IPS DF 4.7 (cell line): ENCODE measurements around the gene MICALL2.
A peak's percentile ranks its signal among the peaks of the same experiment; 100 is the strongest.

Source experiments
- DNase-seq: peaks from one replicate; pipeline ENCODE4 v3.0.0-alpha.2; 2013; ENCODE audit warnings: low spot score; ENCODE audit errors: extremely low read depth

The MICALL2 gene

DNA sequence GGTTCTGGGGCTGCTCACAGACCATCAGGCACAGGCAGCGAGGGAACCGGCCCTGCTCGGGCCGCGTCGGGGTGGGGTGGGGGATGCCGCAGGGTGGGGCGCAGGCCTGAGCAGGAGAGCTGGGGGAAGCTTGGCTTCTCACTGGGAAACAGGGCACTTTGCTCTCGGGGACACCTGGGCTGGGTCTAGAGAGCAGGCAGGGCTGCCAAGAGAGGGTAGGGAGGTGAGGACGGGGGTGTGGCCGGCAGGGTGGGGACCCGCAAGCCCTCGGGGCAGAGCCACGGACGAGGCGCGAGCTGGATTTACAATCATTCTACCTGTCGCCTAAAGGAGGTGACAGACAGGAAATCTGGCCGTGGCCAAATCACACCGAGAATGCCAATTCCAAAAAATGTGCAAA is 33.9 kb upstream of the MICALL2 start:
- no peak for DNase-seq

DNA sequence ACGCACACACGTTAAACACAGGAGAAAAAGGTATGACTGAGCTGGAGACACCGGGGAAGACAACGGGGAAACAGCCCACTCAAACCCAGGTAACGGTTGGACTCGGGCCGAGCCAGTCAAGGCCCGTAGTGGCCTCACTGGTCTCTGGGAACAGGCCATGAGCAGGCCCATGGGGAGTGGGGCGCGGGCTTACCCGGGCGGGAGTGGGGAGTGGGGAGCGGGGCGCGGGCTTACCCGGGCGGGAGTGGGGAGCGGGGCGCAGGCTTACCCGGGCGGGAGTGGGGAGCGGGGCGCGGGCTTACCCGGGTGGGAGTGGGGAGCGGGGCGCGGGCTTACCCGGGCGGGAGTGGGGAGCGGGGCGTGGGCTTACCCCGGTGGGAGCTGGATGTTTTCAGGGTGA is 33.4 kb upstream of the MICALL2 start:
- DNase-seq, result no peak

DNA sequence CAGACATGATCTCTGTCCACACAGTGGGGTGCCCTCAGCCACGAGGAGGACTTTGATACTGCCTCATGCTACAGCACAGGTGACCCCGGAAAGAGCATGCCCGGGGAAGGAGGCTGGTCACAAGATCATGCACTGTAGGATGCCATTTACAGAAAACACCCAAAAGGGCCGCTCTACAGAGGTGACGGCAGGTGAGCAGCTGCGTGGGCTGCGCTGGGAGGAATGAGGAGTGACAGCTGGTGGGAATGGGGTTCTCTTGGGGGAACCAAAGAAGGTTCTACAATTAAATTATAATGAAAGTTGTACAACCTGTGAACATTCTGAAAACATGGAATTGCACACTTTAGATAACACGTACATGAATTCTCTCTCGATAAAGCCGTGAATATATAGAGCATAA is 33.0 kb upstream of the MICALL2 start:
- no peak for DNase-seq

DNA sequence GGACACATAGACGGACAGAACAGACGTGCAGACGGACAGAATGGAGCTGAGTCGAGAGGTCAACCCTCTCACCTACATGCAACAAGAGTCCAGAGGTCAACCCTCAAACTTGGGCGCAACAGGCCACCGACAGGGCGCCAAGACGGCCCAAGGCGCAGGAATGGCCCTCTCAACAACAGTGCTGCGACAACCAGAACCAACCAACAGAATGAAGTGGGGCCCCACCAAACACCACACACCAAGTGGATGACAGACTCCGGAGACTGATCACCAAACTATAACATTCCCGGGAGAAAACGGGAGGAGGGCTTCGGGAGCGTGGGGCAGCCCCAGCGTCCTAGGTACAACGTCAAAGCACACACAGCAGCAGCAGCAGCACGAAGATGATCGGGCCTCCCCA is 31.6 kb upstream of the MICALL2 start:
- no peak for DNase-seq

DNA sequence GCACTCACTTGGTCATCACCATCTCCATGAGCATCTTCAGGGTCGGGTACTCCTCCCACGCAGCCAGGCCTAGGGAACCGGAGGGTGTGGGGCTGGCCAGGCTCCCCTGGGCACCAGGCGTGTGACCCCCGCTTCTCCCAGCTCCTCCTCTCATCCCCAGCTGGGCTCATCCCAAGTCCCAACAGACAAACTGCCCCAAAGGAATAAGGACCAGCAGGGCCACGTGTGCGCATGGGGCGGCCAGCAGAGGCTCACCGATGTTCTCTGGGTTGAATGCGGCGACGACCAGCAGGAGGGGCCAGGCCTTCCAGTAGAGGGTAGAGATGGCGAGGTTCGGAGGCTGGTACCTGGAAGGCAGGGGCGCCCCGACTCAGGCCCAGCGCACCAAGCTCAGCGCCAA is 30.1 kb upstream of the MICALL2 start:
- no peak for DNase-seq

DNA sequence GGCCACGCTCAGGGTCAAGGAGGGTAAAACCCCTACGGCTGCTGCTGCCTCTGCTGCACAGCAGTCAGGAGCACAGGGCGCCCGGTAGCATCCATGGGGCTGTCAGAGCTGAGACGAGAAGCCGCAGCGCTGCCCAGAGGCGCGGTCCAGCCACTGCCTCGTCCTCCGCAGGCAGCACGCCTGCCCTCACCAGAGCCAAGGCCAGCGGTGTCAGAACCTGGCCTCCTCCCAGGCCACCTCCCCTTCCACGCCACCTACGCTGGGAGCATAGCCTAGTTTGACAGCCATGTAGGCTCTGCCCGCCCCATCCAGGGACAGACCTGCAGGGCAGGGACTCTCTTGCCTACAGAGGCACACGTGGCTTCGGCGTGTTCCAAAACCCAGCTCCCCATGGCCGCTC is 28.7 kb upstream of the MICALL2 start:
- no peak for DNase-seq

DNA sequence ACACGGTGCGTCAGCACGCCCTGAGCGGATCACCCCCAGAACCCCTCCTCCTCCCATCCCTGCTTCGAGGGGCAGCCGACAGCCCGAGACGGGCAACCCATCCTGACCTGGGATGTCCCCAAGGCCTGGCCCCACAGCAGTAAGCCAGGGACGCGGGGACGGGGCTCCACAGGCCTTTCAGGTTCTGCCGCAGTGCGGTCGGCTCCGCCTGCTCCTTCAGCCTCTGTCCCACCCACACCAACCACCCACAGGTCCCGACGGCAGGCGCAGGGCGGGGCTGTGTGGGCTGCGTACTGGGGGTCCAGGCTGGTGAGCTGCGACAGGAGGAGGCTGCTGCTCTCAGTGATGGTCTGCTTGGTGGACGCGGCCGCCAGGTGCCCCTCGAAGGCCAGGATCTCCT is 28.2 kb upstream of the MICALL2 start:
- no peak for DNase-seq

DNA sequence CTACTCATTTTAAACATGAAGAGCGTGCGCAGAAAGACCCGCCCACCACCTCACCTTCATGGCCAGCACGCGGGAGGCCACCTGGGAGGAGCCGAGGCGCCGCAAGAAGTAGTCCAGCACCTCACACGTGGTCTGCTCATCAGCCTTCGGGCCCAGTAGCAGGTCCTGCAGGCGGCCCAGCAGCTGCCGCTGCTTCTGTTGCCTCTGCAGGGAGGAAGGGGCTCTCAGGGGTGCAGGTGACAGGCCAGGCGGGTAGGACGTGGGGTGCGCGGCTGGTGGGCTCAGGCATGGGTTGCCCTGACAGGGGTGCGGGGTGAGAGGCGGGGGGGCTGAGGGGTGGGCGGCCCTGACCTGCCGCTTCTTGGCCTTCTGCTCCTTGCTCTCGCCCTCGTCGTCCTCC is 27.3 kb upstream of the MICALL2 start:
- no peak for DNase-seq

DNA sequence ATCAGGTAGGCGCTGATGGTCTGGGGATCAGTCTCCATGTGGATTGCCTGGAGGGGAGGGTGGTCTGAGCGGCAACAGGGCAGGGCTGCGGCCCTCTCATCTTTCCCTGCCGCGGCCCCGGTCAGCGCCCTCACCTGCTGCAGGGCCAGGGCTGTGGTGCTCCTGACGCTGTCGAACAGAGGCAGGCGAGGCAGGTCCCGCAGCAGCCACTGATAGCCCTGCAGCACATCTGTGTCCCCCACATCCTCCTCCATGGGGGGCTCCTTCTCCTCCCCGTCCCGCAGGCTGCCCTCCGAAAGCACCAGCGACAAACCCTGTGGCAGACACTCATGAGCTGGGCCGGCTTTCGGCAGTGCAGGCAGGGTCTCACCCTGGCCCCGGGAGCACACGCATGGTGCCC is 25.9 kb upstream of the MICALL2 start:
- DNase-seq, result no peak

DNA sequence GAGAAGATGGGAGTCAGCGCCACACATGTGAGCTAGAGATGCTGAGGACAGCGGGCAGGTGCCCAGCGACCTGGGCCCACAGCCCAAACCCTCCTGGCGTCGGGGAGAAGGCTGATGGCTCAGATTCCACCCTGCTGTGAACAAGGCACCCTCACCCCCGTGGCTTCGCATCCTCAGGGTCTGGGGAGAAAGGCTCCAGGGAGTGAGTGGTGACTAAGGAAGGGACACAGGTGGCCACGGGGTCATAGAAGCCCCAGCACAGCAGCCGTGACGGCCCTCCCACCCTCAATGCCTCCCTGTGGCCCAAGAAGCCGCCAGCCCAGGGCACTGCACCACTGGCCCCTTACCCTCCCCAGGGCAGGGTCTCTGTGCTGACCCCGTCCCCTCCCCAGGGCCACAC is 25.3 kb upstream of the MICALL2 start:
- no peak for DNase-seq

DNA sequence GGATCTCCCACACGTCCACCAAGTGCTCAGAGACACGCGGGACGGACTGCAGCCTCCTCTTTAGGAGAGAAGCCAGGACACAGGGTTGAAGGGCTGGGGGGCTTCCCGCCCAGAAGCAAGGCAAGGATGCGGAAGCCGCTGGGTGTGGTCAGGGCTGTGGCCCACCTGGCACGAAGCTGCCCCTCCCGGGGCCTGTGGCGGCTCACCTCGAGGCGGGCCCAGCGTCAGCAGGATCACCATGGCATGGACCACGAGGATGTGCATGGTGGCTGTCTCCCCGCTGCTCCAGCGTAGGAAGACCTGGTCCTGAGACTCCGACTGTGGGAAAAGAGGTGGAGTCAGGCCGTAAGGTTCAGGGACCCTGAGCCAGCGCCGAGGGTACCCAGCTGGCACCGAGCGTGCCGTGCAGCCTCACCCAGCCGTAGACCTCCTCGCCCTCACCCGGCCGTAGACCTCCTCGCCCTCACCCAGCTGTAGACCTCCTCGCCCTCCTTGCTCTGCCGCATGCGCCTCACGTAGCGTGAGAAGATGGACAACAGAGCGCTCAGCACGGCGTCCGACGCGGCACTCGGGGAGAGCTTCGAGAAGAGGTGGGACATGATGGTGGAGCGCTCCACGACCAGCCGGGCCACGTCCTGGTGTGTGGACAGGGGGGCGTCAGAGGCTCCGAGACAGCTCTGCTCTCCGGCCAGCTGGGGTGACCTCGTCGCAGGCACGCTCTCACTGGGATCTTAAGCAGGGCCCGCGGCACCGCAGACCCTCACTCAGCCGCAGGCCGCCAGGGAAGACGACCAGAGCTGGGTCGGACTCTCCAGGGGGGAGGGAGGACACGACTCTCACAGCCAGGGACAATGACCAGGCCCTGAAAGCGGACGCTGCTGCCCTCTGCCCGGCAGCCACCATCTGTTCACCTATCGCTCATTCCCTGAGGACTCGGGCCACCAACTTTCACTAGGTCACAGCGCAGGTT is 24.6 kb upstream of the MICALL2 start:
- DNase-seq, result no peak

DNA sequence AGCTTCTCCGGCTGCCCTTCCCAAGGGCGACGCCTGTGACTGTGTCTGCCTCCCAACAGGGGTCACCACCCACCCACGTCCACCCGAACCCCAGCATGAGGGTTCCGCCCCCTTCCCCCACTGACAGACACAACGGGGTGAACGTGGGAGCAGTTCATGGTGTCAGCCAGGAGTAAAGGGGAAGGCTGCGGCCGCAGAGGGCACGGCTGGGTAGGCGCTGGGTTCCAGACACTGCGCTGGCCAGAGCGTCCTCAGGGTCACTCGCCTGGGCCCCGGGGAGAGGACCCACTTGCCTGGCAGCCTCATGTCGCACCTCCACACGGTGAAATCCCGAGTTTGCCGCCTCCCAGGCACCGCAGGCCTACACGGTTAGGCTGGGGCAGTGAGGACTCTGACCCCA is 23.8 kb upstream of the MICALL2 start:
- DNase-seq, result no peak

DNA sequence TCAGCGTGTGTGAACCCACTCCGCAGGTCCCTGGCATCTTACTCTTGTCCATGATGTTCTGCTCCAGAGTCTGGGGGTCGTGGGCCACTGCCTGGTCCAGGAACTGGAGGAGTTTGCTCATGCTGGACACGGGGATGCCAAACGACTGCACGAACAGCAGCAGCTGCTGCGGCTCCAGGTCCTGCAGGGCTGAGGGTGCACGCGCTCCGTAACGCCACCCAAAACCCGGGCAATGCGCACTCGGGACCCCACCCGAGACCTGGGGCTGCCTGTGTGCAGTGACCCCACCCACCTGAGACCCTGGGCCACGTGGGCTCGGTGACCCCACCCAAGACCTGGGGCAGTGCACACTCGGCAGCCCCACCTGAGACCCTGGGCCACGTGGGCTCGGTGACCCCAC is 22.0 kb upstream of the MICALL2 start:
- DNase-seq, result no peak

DNA sequence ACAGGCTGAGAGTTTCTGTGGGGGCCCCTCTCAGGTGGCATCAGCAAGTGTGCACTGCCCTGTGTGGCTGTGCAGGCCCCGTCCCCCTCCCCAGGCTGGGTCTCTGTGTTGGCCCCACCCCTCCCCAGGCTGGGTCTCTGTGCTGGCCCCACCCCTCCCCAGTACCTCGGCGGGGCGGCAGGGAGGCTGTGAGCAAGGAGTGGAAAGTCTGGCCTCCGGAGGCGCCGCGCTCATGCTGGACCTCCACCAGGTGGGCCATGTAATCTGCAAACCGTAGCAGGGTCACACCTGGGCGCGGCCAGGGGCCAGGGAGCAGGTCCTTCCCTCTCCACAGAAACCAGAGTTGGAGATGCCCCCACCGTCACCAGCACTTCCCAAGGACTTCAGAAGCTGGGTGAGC is 21.4 kb upstream of the MICALL2 start:
- DNase-seq, result no peak

DNA sequence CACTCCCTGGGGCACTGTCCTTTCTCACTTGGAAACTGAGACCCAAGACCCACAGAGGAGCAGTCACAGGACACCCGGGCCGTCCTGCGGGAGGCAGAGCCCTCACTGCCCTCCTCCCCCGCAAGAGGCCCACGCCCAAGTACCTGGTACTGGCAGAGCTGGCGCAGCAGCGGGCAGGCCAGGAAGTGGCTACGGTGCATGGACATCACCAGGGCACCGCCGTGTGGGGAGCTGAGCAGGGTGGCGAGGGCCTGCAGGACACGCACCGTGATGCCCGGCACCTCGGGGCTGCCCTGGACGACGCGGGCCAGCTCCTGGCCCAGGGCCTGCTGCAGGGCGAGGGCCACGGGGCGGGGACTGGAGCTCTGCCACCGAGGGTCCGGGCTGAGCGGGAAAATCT is 20.0 kb upstream of the MICALL2 start:
- no peak for DNase-seq

DNA sequence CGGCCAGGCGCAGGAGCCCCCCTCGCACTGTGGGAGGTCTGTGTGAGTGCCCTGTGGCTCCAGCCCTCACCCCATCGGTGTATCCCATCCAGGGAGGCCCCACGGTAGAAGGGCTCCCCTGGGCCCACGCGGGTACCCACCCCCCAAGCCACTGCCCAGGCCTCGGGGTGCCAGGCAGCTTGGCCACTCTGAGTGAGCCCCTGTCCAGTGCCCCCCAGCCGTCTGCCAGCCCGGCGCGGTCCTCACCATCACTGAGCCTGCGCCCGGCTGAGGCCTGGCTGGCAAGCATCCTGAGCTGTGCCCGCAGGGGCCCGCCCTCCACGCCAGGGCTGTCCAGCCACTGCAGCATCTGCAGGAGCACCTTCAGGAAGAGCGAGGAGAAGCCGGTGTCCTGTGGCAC is 19.2 kb upstream of the MICALL2 start:
- no peak for DNase-seq

DNA sequence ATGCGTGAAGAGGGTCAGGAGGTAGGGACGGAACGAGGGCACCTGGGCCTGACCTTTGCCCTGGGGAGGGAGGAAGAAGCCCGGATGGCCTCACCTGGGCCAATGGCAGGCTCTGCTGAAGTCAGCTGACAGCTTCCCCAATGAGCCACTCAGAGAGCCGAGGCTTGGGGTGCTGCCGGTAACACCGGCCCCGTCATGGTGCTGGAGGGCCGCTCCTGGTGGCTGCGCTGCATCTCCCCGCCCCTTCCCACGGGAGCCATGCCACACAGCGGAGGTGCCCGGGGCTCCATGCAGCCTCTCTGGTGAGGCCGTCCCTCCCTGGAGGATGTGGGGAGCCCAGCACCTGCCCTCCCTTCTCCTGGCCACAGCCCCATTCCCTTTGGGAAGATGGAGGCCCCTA is 17.6 kb upstream of the MICALL2 start:
- DNase-seq, result no peak

DNA sequence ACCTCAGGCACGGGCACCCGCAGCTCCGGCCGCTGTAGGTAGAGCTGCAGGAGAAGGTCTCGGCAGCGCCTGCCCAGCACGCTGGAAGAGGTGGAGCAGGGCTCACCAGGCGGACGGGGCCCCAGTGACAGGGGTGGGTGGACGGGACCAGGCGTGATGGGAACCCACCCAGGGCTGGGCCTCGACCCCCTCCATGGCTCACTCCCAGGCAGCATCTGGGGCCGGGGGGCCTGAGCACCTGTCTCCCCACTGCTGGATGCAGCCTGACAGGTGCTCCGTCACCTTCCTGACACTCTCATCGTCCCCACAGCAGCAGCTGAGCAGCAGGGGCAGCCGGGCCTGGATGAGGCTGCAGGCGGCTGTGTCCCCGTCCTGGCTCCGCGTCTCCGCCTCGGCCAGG is 16.7 kb upstream of the MICALL2 start:
- DNase-seq, result no peak

DNA sequence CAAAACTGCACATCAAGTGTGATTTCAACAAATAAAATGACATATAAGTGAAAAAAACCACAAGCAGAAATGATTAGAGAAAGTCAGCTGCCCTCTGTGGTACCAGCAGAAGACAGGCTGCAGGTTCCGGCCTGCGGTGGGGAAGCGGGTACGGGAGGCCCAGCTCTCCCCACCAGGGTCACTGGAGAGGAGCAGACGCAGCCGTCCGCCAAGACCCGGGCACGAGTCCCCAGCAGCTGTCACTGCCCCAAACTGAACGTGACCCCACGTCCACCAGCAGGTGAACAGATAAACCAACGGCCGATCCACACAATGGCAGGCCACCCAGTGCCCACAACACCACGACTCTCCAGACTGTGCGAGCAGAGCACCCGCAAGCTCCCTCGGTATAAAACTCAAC is 16.1 kb upstream of the MICALL2 start:
- no peak for DNase-seq

DNA sequence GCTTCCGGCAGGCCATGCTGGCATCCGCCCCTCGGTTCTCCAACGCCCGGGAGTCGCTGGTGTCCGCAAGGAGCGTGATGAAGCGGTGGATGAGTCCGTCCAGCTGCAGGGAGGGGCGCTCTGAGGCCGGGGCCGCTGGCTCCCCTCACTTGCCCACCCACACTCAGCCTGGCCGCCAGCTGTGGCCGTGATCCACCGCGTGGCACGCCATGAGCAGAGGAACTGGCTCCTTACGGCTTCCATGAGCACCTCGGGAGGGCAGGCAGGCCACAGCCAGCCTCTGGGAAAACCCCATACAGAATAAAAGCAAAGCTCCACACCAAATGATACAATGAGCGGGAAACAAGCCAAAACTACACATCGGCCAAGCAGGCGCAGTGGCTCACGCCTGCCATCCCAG is 15.5 kb upstream of the MICALL2 start:
- no peak for DNase-seq

DNA sequence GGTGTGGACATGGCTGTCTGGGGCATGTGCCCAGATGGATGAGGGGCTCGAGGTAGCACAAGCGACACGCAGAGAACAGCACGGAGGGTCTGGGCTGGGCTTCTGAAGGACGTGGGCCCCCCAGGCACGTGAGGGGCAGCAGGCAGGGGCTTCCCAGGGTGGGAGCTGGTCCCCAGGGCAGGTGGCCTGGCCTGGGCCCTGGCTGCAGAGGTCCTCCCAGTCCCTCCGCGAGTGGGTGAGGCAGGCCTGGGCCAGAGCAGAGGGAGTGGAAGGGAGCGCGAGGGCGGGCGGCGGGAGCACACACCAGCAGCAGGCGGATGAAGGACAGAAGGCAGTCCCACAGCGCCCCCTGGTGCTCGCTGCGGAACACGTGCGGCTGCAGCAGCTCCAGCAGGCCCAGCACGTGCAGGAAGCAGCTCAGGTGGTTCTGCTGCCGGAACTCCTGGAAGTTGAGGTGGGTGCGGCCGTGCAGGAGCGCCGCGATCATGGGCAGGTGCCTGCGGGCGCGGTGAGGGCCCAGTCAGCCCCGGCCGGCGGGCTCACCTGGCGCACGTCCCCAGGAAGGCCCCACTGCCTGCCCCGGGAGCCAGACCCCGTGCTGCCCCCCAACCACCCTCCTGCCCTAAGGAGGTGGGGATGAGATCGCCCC is 14.7 kb upstream of the MICALL2 start:
- peak; percentile 71 for DNase-seq

DNA sequence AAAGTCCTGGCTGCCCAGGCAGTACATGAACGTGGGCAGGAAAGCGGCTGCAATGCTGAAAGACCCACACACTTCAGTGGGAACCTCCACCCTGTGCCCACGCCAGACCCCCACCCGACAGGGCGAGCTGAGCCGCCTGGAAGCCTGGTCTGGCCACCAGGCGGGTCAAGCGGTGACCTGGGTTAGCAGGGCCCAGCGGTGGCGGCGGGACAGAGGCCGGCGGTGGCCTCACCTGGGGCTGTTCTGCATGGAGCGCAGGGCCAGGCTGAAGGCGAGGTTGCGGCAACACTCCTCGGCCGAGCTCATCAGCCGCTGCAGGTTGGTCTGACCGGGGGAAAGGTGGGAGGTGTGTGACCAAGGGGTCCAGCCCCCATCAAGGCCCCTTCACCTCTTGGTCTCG is 11.6 kb upstream of the MICALL2 start:
- no peak for DNase-seq
